Gastroesophageal sphincter (tissue), 4 donors: Measurements from ENCODE around the gene ICAM5. TPM values are rescaled to one million over a fixed set of nuclear protein-coding genes. Genes with fewer than 3 reads are reported as not detected.

Experiments used
- ATAC-seq: fragments of 150-250 bp; one replicate; pipeline ENCODE4 v1.9.1; 2016; ENCODE audit warnings: mild to moderate bottlenecking, moderate library complexity
- H3K27ac ChIP-seq, 4 donors: fragments of 200-600 bp; sonication (generic) in 3 of 4; 1 replicate in 3 of 4; 2 replicates in 1 of 4; pipeline ENCODE4 v1.5.1; 2016 to 2019
- H3K27me3 ChIP-seq: fragments of 200-600 bp; sonication (generic); one replicate; pipeline ENCODE4 v1.5.1; 2019
- H3K36me3 ChIP-seq, 2 donors: fragments of 200-600 bp; sonication (generic); one replicate each; pipeline ENCODE4 v1.5.1; 2019; ENCODE audit warnings: control low read depth in 1 of 2
- H3K4me1 ChIP-seq, 3 donors: fragments of 200-600 bp; sonication (generic); 1 replicate in 2 of 3; 2 replicates in 1 of 3; pipeline ENCODE4 v1.5.1; 2016 to 2019; ENCODE audit warnings: control low read depth in 2 of 3
- H3K4me3 ChIP-seq, 2 donors: fragments of 200-600 bp; sonication (generic); one replicate each; pipeline ENCODE4 v1.5.1; 2019; ENCODE audit warnings: mild to moderate bottlenecking in 1 of 2, moderate library complexity in 1 of 2
- H3K9me3 ChIP-seq, 3 donors: fragments of 200-600 bp; sonication (generic); one replicate each; pipeline ENCODE4 v1.5.1; 2017 to 2019; ENCODE audit warnings: control low read depth in 2 of 3
- CTCF ChIP-seq, 4 experiments: fragments of 200-600 bp in 2 of 4; fragments of 450-650 bp in 2 of 4; sonication (generic) in 1 of 4; IDR thresholded peaks; one replicate each; pipeline ENCODE4 v1.5.1; 2017 to 2019; ENCODE audit warnings: antibody characterized with exemption in 4 of 4, mild to moderate bottlenecking in 2 of 4, moderate library complexity in 2 of 4
- EP300 ChIP-seq: sonication (generic); formaldehyde crosslinking; IDR thresholded peaks from one replicate; pipeline ENCODE4 v1.6.1; 2017; ENCODE audit warnings: antibody characterized with exemption, mild to moderate bottlenecking
- POLR2A ChIP-seq, 2 donors: fragments of 450-650 bp; IDR thresholded peaks; one replicate each; pipeline ENCODE4 v1.6.1; 2017; ENCODE audit warnings: antibody characterized with exemption in 2 of 2, mild to moderate bottlenecking in 2 of 2, moderate library complexity in 1 of 2
- POLR2AphosphoS5 ChIP-seq: sonication (generic); formaldehyde crosslinking; IDR thresholded peaks from one replicate; pipeline ENCODE4 v1.6.1; 2017; ENCODE audit warnings: antibody characterized with exemption
- WGBS, 2 donors: methylation state at CpG; one replicate each; pipeline ENCODE4 v1.1.5; 2018; ENCODE audit warnings: low coverage in 1 of 2; 5-methylcytosine and 5-hydroxymethylcytosine counted together
- total RNA-seq, 4 donors: library from RNA; depleted of rRNA; stranded (reverse); fragments of >200 nt; gene quantifications; one replicate each; pipeline ENCODE4 v1.1.0, GENCODE V29; 2016

Gene ICAM5
- total RNA-seq, 4 donors from 2014 or later: 0.12 to 0.54 (median 0.47) TPM; not detected in 1

- no peaks in the 10 kb centered on the region for H3K9me3 ChIP-seq
- H3K4me1 ChIP-seq: peaks cover 0 to 98% (median 55%) of the 10 kb centered on the region in 3 donors
- no peak for TF ChIP-seq POLR2AphosphoS5
- no peak for TF ChIP-seq POLR2A (IDR thresholded peaks at IDR 0.05)
- no peak for TF ChIP-seq CTCF (IDR thresholded peaks at IDR 0.05)
- no peak for TF ChIP-seq EP300
- H3K4me3 ChIP-seq: peak overlapping the region in 1 of 2 donors; percentile 46
- ATAC-seq: peak; percentile 6
- 10% methylated on average over 7 of the region's 49 CpGs; no CpG with 5 or more reads in 1 of the 2 donors for WGBS, 2 donors
- peak overlapping the region in 1 of 4 donors; percentile 23 for H3K27ac ChIP-seq
- peaks cover 100% of the 10 kb centered on the region for H3K27me3 ChIP-seq
- H3K36me3 ChIP-seq: no peaks in the 10 kb centered on the region
Measured at GRCh38 chr19:10291554-10292205, 1.9 kb downstream of the ICAM5 start.

- TF ChIP-seq EP300 (no peak), POLR2AphosphoS5 (no peak), CTCF (IDR thresholded peaks at IDR 0.05) (no peak), POLR2A (IDR thresholded peaks at IDR 0.05) (no peak)
- H3K4me1 ChIP-seq: peaks cover 0 to 92% (median 50%) of the 10 kb centered on the region in 3 donors
- 1% methylated on average over 9 of the region's 45 CpGs; no CpG with 5 or more reads in 1 of the 2 donors for WGBS, 2 donors
- no peaks in the 10 kb centered on the region for H3K9me3 ChIP-seq
- ATAC-seq: peak; percentile 59
- peaks cover 100% of the 10 kb centered on the region for H3K27me3 ChIP-seq
- peak overlapping the region in 1 of 2 donors; percentile 46 for H3K4me3 ChIP-seq
- H3K36me3 ChIP-seq: no peaks in the 10 kb centered on the region
- H3K27ac ChIP-seq: no peak overlapping the region
Measured at GRCh38 chr19:10292206-10292788, 2.5 kb downstream of the ICAM5 start.

- no peaks in the 10 kb centered on the region for H3K36me3 ChIP-seq
- peaks cover 0 to 85% (median 50%) of the 10 kb centered on the region in 3 donors for H3K4me1 ChIP-seq
- peaks cover 100% of the 10 kb centered on the region for H3K27me3 ChIP-seq
- WGBS, 2 donors: 5 to 21% methylated on average over 7 to 15 of the region's 56 CpGs
- no peaks in the 10 kb centered on the region for H3K9me3 ChIP-seq
- no peak for ATAC-seq
- H3K27ac ChIP-seq: no peak overlapping the region
- TF ChIP-seq POLR2A (IDR thresholded peaks at IDR 0.05) (no peak), POLR2AphosphoS5 (no peak), EP300 (no peak), CTCF (IDR thresholded peaks at IDR 0.05) (no peak)
- peak overlapping the region in 1 of 2 donors; percentile 46 for H3K4me3 ChIP-seq
Measured at GRCh38 chr19:10292789-10293636, 3.3 kb downstream of the ICAM5 start.

- no peak for ATAC-seq
- H3K27me3 ChIP-seq: peaks cover 100% of the 10 kb centered on the region
- no peaks in the 10 kb centered on the region for H3K9me3 ChIP-seq
- no peak overlapping the region for H3K27ac ChIP-seq
- no peaks in the 10 kb centered on the region for H3K36me3 ChIP-seq
- 13% methylated on average over 3 of the region's 49 CpGs; no CpG with 5 or more reads in 1 of the 2 donors for WGBS, 2 donors
- peaks cover 0 to 77% (median 48%) of the 10 kb centered on the region in 3 donors for H3K4me1 ChIP-seq
- no peak for TF ChIP-seq POLR2AphosphoS5
- no peak for TF ChIP-seq POLR2A (IDR thresholded peaks at IDR 0.05)
- TF ChIP-seq EP300: no peak
- TF ChIP-seq CTCF (IDR thresholded peaks at IDR 0.05): no peak
- no peak overlapping the region for H3K4me3 ChIP-seq
Measured at GRCh38 chr19:10293637-10294367, 4.0 kb downstream of the ICAM5 start.
